SU-DHL-6 (cell line): ENCODE measurements around the gene STK11.

Experiments
- EZH2phosphoT487 ChIP-seq: fragments of 200-600 bp; sonication (generic), shearing (Covaris generic); conservative IDR thresholded peaks from 2 replicates; pipeline ENCODE4 v1.6.1; 2018; ENCODE audit warnings: mild to moderate bottlenecking, antibody characterized with exemption, low read length, moderate library complexity, mixed read lengths
- TF ChIP-seq, protein P1 (sequence below): fragments of 200-600 bp; sonication (generic); IDR thresholded peaks from one replicate; pipeline ENCODE4 v1.5.1; 2017; ENCODE audit warnings: antibody characterized with exemption, mild to moderate bottlenecking, low read length, moderate library complexity; ENCODE audit not compliant: insufficient read depth, poor library complexity, severe bottlenecking

DNA sequence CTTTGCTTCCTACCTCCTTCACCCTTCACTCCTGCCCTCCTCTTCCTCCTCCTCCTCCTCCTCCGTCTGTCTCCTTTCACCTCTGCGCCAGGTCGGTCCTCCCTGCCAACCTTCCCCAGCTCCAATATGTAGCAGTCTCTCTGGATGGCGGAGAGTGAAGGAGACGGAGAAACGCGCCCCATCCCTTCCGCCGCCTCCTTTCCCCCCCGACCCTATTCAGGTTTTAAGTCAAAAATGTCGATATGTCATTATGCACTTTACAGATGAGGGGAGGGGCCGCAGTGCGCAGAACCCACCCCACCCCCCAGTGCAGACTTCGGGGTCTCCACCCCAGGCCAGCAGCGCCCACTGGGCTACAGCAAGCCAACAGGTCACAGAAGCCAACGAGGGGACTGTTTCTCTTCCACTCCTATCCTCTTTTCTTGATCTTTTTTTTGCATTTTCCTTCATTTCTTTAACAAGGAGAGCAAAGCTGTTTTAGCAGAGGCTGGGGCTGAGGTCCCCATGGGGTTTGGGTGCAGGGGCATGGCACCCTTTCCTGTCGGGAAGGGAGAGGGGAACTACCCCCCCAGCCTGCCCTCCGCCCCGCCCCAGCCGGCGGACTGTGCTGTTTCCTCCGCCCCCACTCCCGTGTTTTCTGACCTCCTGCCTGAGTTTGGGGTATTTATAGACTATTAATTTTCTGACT lies 52.0 kb downstream of the STK11 start:
- TF ChIP-seq, protein P1, sequence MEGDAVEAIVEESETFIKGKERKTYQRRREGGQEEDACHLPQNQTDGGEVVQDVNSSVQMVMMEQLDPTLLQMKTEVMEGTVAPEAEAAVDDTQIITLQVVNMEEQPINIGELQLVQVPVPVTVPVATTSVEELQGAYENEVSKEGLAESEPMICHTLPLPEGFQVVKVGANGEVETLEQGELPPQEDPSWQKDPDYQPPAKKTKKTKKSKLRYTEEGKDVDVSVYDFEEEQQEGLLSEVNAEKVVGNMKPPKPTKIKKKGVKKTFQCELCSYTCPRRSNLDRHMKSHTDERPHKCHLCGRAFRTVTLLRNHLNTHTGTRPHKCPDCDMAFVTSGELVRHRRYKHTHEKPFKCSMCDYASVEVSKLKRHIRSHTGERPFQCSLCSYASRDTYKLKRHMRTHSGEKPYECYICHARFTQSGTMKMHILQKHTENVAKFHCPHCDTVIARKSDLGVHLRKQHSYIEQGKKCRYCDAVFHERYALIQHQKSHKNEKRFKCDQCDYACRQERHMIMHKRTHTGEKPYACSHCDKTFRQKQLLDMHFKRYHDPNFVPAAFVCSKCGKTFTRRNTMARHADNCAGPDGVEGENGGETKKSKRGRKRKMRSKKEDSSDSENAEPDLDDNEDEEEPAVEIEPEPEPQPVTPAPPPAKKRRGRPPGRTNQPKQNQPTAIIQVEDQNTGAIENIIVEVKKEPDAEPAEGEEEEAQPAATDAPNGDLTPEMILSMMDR: no peak
- no peak for TF ChIP-seq EZH2phosphoT487
